BJ (cell line): ENCODE data around the gene R3HDML. TPM values are rescaled to one million over a fixed set of nuclear protein-coding genes. Genes with fewer than 3 reads are reported as not detected.
"Not testable (repeated sequence)": the region's sequence is repeated elsewhere in the genome, so short reads cannot be mapped to it uniquely, and the experiment has no call there.

Experiments
- CTCF ChIA-PET: fragments of 350-600 bp; formaldehyde crosslinking; extraction: SDS; loops from one replicate; lab custom pipeline; 2021; ENCODE audit warnings: antibody characterized with exemption, inconsistent platforms; lab: Yijun Ruan, JAX
- POLR2A ChIA-PET: fragments of 300-600 bp; sonication (Branson Sonifier 250); formaldehyde crosslinking; extraction: SDS; loops from one replicate; lab custom pipeline; 2021; ENCODE audit warnings: antibody characterized with exemption; lab: Charles Lee
- DNase-seq: peaks from one replicate; pipeline ENCODE4 v3.0.0-alpha.2; 2011; ENCODE audit warnings: low read depth
- H3K27me3 ChIP-seq: 2 replicates; pipeline ENCODE4 v1.6.0; 2011; ENCODE audit warnings: low read length; ENCODE audit not compliant: control insufficient read depth, insufficient read depth
- H3K36me3 ChIP-seq: 2 replicates; pipeline ENCODE4 v1.5.1; 2011; ENCODE audit warnings: low read length; ENCODE audit not compliant: control insufficient read depth, insufficient read depth
- H3K4me3 ChIP-seq: 2 replicates; pipeline ENCODE4 v1.5.1; 2011; ENCODE audit warnings: low read depth, mild to moderate bottlenecking, control low read depth, low read length
- CTCF ChIP-seq: IDR thresholded peaks from 2 replicates; pipeline ENCODE4 v1.5.1; 2011; ENCODE audit warnings: low read depth, mild to moderate bottlenecking, control low read depth, inconsistent platforms, low read length, moderate library complexity; ENCODE audit not compliant: insufficient read depth
- polyA plus RNA-seq: library from polyadenylated mRNA; depleted of rRNA; stranded (reverse); fragments of >200 nt; gene quantifications from 2 replicates; pipeline ENCODE4 v1.2.3, GENCODE V29; 2011

Gene R3HDML
- polyA plus RNA-seq, 1 experiment, result not detected

GRCh38 chr20:44297721-44298120 is 39.1 kb upstream of the R3HDML start:
- ChIA-PET CTCF (interaction anchor here (0.6 kb wide), 1 partner anchor 80 kb away, joined by 3 read pairs; no protein-coding TSS in a partner anchor), POLR2A (no interaction called here)
- no peaks in the 10 kb centered on the region for H3K36me3 ChIP-seq
- H3K27me3 ChIP-seq, result no peaks in the 10 kb centered on the region
- no peak for TF ChIP-seq CTCF
- no peak for DNase-seq
- no peak overlapping the region for H3K4me3 ChIP-seq

GRCh38 chr20:44299011-44299535 is 37.8 kb upstream of the R3HDML start:
- POLR2A ChIA-PET, H3K36me3 ChIP-seq, H3K27me3 ChIP-seq, H3K4me3 ChIP-seq, DNase-seq: not testable (repeated sequence)
- CTCF ChIA-PET, result interaction anchor here (1.4 kb wide), 1 partner anchor 80 kb away, joined by 3 read pairs; no protein-coding TSS in a partner anchor

GRCh38 chr20:44301285-44301684 is 35.6 kb upstream of the R3HDML start:
- ChIA-PET CTCF (interaction anchor here (1.4 kb wide), 1 partner anchor 9 kb away, joined by 5 read pairs; no protein-coding TSS in a partner anchor), POLR2A (no interaction called here)
- H3K27me3 ChIP-seq, result no peaks in the 10 kb centered on the region

GRCh38 chr20:44302026-44302669 is 34.7 kb upstream of the R3HDML start:
- H3K27me3 ChIP-seq, result no peaks in the 10 kb centered on the region
- CTCF ChIA-PET, result interaction anchor here (0.8 kb wide), 1 partner anchor 9 kb away, joined by 3 read pairs; the partner anchor contains the start of gene FITM2
- no peak overlapping the region for H3K4me3 ChIP-seq
- POLR2A ChIA-PET, result no interaction called here
- TF ChIP-seq CTCF, result no peak
- peaks cover 2% of the 10 kb centered on the region; the same call in 1 of the 2 replicates for H3K36me3 ChIP-seq
- DNase-seq, result no peak

More at GRCh38 chr20:44301285-44301684, 35.6 kb upstream of the R3HDML start:
- no peak for DNase-seq
- TF ChIP-seq CTCF, result no peak
- Histone ChIP-seq H3K4me3 (no peak overlapping the region), H3K36me3 (no peaks in the 10 kb centered on the region; the same call in 1 of the 2 replicates)

GRCh38 chr20:44302736-44303135 is 34.1 kb upstream of the R3HDML start:
- Histone ChIP-seq H3K27me3 (no peaks in the 10 kb centered on the region), H3K4me3 (no peak overlapping the region), H3K36me3 (peaks cover 2% of the 10 kb centered on the region; the same call in 1 of the 2 replicates)
- no peak for DNase-seq
- POLR2A ChIA-PET, result no interaction called here
- TF ChIP-seq CTCF, result no peak
- CTCF ChIA-PET, result no interaction called here
